Liver (tissue), 3 donors: ENCODE results near the gene THAP3.

Source experiments
- ATF3 ChIP-seq: IDR thresholded peaks from 2 replicates; pipeline ENCODE4 v1.6.1; 2016; ENCODE audit warnings: antibody characterized with exemption
- CTCF ChIP-seq: fragments of 150-350 bp; IDR thresholded peaks from 2 replicates; pipeline ENCODE4 v1.5.1; 2017; ENCODE audit warnings: improper control_type of control experiment, low read depth, low read length; ENCODE audit not compliant: missing input control
- FOXA1 ChIP-seq: IDR thresholded peaks from 2 replicates; pipeline ENCODE4 v1.6.1; 2016; ENCODE audit warnings: antibody characterized with exemption
- FOXA2 ChIP-seq: IDR thresholded peaks from 2 replicates; pipeline ENCODE4 v1.6.1; 2016; ENCODE audit warnings: antibody characterized with exemption
- GABPA ChIP-seq, 2 donors: IDR thresholded peaks in 1 of 2; conservative IDR thresholded peaks in 1 of 2; 2 replicates each; pipeline ENCODE4 v1.6.1; 2016; ENCODE audit warnings: antibody characterized with exemption in 2 of 2, mild to moderate bottlenecking in 1 of 2, moderate library complexity in 1 of 2
- JUND ChIP-seq, 2 donors: IDR thresholded peaks; 2 replicates each; pipeline ENCODE4 v1.6.1; 2016; ENCODE audit warnings: antibody characterized with exemption in 2 of 2
- MAX ChIP-seq: IDR thresholded peaks from 2 replicates; pipeline ENCODE4 v1.6.1; 2016; ENCODE audit warnings: antibody characterized with exemption
- NR2F2 ChIP-seq: IDR thresholded peaks from 2 replicates; pipeline ENCODE4 v1.6.1; 2016; ENCODE audit warnings: antibody characterized with exemption
- RAD21 ChIP-seq, 2 donors: IDR thresholded peaks; 2 replicates each; pipeline ENCODE4 v1.6.1; 2016; ENCODE audit warnings: antibody characterized with exemption in 2 of 2, mild to moderate bottlenecking in 2 of 2
- REST ChIP-seq: IDR thresholded peaks from 2 replicates; pipeline ENCODE4 v1.6.1; 2016; ENCODE audit warnings: antibody characterized with exemption, mild to moderate bottlenecking
- SP1 ChIP-seq: IDR thresholded peaks from 2 replicates; pipeline ENCODE4 v1.6.1; 2018; ENCODE audit warnings: antibody characterized with exemption, mild to moderate bottlenecking
- TAF1 ChIP-seq: conservative IDR thresholded peaks from 2 replicates; pipeline ENCODE4 v1.6.1; 2016; ENCODE audit warnings: antibody characterized with exemption, mild to moderate bottlenecking
- YY1 ChIP-seq: IDR thresholded peaks from 2 replicates; pipeline ENCODE4 v1.6.1; 2016; ENCODE audit warnings: antibody characterized with exemption, mild to moderate bottlenecking
- ZBTB33 ChIP-seq: IDR thresholded peaks from 2 replicates; pipeline ENCODE4 v1.6.1; 2016; ENCODE audit warnings: antibody characterized with exemption
- donor health status: healthy.
- donor health status: healthy.

- TF ChIP-seq JUND (IDR thresholded peaks at IDR 0.05) (no peak), CTCF (no peak), SP1 (no peak), ZBTB33 (no peak), TAF1 (no peak), GABPA (IDR thresholded peaks at IDR 0.05 in 1 of 2, conservative IDR thresholded peaks at IDR 0.05 in 1 of 2) (no peak), REST (no peak), RAD21 (IDR thresholded peaks at IDR 0.05) (no peak), MAX (no peak), FOXA1 (no peak), NR2F2 (no peak), YY1 (no peak), ATF3 (no peak), FOXA2 (no peak)
These were observed 5.4 kb downstream of the THAP3 start for GRCh38 chr1:6630027-6630426.
